ENCODE results near the gene TSHZ3. TPM values are rescaled to one million over a fixed set of nuclear protein-coding genes. Genes with fewer than 3 reads are reported as not detected.

Gene TSHZ3
- polyA plus RNA-seq, 6 donors from 2014 or later, result not detected

- no peak for ATAC-seq (ENCODE audit: low read depth in 2 of 2)
- no peak overlapping the region for H3K27ac Mint-ChIP-seq
Measured at GRCh38 chr19:31329819-31330218, 19.4 kb downstream of the TSHZ3 start.

GRCh38 chr19:31328238-31328637 lies 21.0 kb downstream of the TSHZ3 start:
- Mint-ChIP-seq H3K4me3 (no peak overlapping the region), H3K36me3 (no peaks in the 10 kb centered on the region), H3K4me1 (no peaks in the 10 kb centered on the region), H3K27me3 (peaks cover 0 to 2% (median 0%) of the 10 kb centered on the region in 3 donors), H3K9me3 (no peaks in the 10 kb centered on the region), H3K27ac (no peak overlapping the region)
- DNase-seq (no peak), ATAC-seq (ENCODE audit: low read depth in 2 of 2) (no peak)

More at GRCh38 chr19:31329819-31330218, 19.4 kb downstream of the TSHZ3 start:
- H3K9me3 Mint-ChIP-seq, result no peaks in the 10 kb centered on the region
- H3K4me1 Mint-ChIP-seq, result no peaks in the 10 kb centered on the region
- peaks cover 0 to 6% (median 5%) of the 10 kb centered on the region in 3 donors for H3K27me3 Mint-ChIP-seq
- no peak overlapping the region for H3K4me3 Mint-ChIP-seq
- no peak for DNase-seq
- no peaks in the 10 kb centered on the region for H3K36me3 Mint-ChIP-seq

GRCh38 chr19:31326329-31327028 lies 22.8 kb downstream of the TSHZ3 start:
- no peaks in the 10 kb centered on the region for H3K4me1 Mint-ChIP-seq
- ATAC-seq (ENCODE audit: low read depth in 2 of 2), result no peak
- H3K27ac Mint-ChIP-seq, result no peak overlapping the region
- H3K4me3 Mint-ChIP-seq, result no peak overlapping the region
- no peaks in the 10 kb centered on the region for H3K9me3 Mint-ChIP-seq
- no peaks in the 10 kb centered on the region for H3K27me3 Mint-ChIP-seq
- no peak for DNase-seq
- H3K36me3 Mint-ChIP-seq, result no peaks in the 10 kb centered on the region

- H3K9me3 Mint-ChIP-seq, result no peaks in the 10 kb centered on the region
- H3K27me3 Mint-ChIP-seq, result no peaks in the 10 kb centered on the region
- no peak for DNase-seq
- ATAC-seq (ENCODE audit: low read depth in 2 of 2), result no peak
- no peaks in the 10 kb centered on the region for H3K4me1 Mint-ChIP-seq
- no peaks in the 10 kb centered on the region for H3K36me3 Mint-ChIP-seq
- no peak overlapping the region for H3K27ac Mint-ChIP-seq
- no peak overlapping the region for H3K4me3 Mint-ChIP-seq
Measured at GRCh38 chr19:31325342-31325741, 23.9 kb downstream of the TSHZ3 start.

- no peak overlapping the region for H3K27ac Mint-ChIP-seq
- no peaks in the 10 kb centered on the region for H3K9me3 Mint-ChIP-seq
- DNase-seq (no peak), ATAC-seq (ENCODE audit: low read depth in 2 of 2) (no peak)
- H3K4me3 Mint-ChIP-seq, result no peak overlapping the region
- H3K36me3 Mint-ChIP-seq, result no peaks in the 10 kb centered on the region
- peaks cover 0 to 6% (median 1%) of the 10 kb centered on the region in 3 donors for H3K27me3 Mint-ChIP-seq
- no peaks in the 10 kb centered on the region for H3K4me1 Mint-ChIP-seq
Measured at GRCh38 chr19:31319465-31319864, 29.8 kb downstream of the TSHZ3 start.

- no peak for DNase-seq
- H3K36me3 Mint-ChIP-seq, result no peaks in the 10 kb centered on the region
- H3K27ac Mint-ChIP-seq, result no peak overlapping the region
- no peaks in the 10 kb centered on the region for H3K4me1 Mint-ChIP-seq
- no peaks in the 10 kb centered on the region for H3K9me3 Mint-ChIP-seq
- ATAC-seq (ENCODE audit: low read depth in 2 of 2), result no peak
- peaks cover 0 to 6% (median 4%) of the 10 kb centered on the region in 3 donors for H3K27me3 Mint-ChIP-seq
- H3K4me3 Mint-ChIP-seq, result no peak overlapping the region
Measured at GRCh38 chr19:31318790-31319425, 30.3 kb downstream of the TSHZ3 start.

- Mint-ChIP-seq H3K4me3 (no peak overlapping the region), H3K4me1 (no peaks in the 10 kb centered on the region), H3K9me3 (no peaks in the 10 kb centered on the region), H3K27me3 (peaks cover 0 to 6% (median 4%) of the 10 kb centered on the region in 3 donors), H3K36me3 (no peaks in the 10 kb centered on the region), H3K27ac (no peak overlapping the region)
- DNase-seq (no peak), ATAC-seq (ENCODE audit: low read depth in 2 of 2) (no peak)
Measured at GRCh38 chr19:31317570-31317969, 31.7 kb downstream of the TSHZ3 start.

GRCh38 chr19:31317093-31317492 lies 32.1 kb downstream of the TSHZ3 start:
- no peak for ATAC-seq (ENCODE audit: low read depth in 2 of 2)
- no peaks in the 10 kb centered on the region for H3K9me3 Mint-ChIP-seq
- peaks cover 0 to 6% (median 4%) of the 10 kb centered on the region in 3 donors for H3K27me3 Mint-ChIP-seq
- no peaks in the 10 kb centered on the region for H3K4me1 Mint-ChIP-seq
- no peaks in the 10 kb centered on the region for H3K36me3 Mint-ChIP-seq
- no peak overlapping the region for H3K4me3 Mint-ChIP-seq
- DNase-seq, result no peak
- H3K27ac Mint-ChIP-seq, result no peak overlapping the region

GRCh38 chr19:31316201-31316951 lies 32.9 kb downstream of the TSHZ3 start:
- DNase-seq, result no peak
- H3K9me3 Mint-ChIP-seq, result no peaks in the 10 kb centered on the region
- H3K36me3 Mint-ChIP-seq, result no peaks in the 10 kb centered on the region
- peaks cover 0 to 6% (median 4%) of the 10 kb centered on the region in 3 donors for H3K27me3 Mint-ChIP-seq
- no peak overlapping the region for H3K4me3 Mint-ChIP-seq
- no peak for ATAC-seq (ENCODE audit: low read depth in 2 of 2)
- H3K4me1 Mint-ChIP-seq, result no peaks in the 10 kb centered on the region
- no peak overlapping the region for H3K27ac Mint-ChIP-seq

- Mint-ChIP-seq H3K27me3 (peaks cover 0 to 6% (median 4%) of the 10 kb centered on the region in 3 donors), H3K9me3 (no peaks in the 10 kb centered on the region), H3K4me1 (no peaks in the 10 kb centered on the region), H3K4me3 (no peak overlapping the region), H3K27ac (no peak overlapping the region), H3K36me3 (no peaks in the 10 kb centered on the region)
- no peak for ATAC-seq (ENCODE audit: low read depth in 2 of 2)
- no peak for DNase-seq
Measured at GRCh38 chr19:31315652-31316051, 33.6 kb downstream of the TSHZ3 start.

GRCh38 chr19:31314849-31315629 lies 34.2 kb downstream of the TSHZ3 start:
- ATAC-seq (ENCODE audit: low read depth in 2 of 2) (no peak), DNase-seq (no peak)
- Mint-ChIP-seq H3K4me1 (no peaks in the 10 kb centered on the region), H3K9me3 (no peaks in the 10 kb centered on the region), H3K27me3 (peaks cover 0 to 6% (median 4%) of the 10 kb centered on the region in 3 donors), H3K27ac (no peak overlapping the region), H3K36me3 (no peaks in the 10 kb centered on the region), H3K4me3 (no peak overlapping the region)

- H3K4me1 Mint-ChIP-seq, result no peaks in the 10 kb centered on the region
- H3K27me3 Mint-ChIP-seq, result peaks cover 0 to 6% (median 4%) of the 10 kb centered on the region in 3 donors
- DNase-seq, result no peak
- no peak for ATAC-seq (ENCODE audit: low read depth in 2 of 2)
- no peaks in the 10 kb centered on the region for H3K9me3 Mint-ChIP-seq
- no peaks in the 10 kb centered on the region for H3K36me3 Mint-ChIP-seq
- no peak overlapping the region for H3K4me3 Mint-ChIP-seq
- H3K27ac Mint-ChIP-seq, result no peak overlapping the region
Measured at GRCh38 chr19:31314156-31314555, 35.1 kb downstream of the TSHZ3 start.

- H3K4me3 Mint-ChIP-seq, result no peak overlapping the region
- H3K9me3 Mint-ChIP-seq, result peaks cover 0 to 2% (median 0%) of the 10 kb centered on the region in 7 donors
- H3K36me3 Mint-ChIP-seq, result no peaks in the 10 kb centered on the region
- DNase-seq, result no peak
- peaks cover 0 to 6% (median 4%) of the 10 kb centered on the region in 3 donors for H3K27me3 Mint-ChIP-seq
- no peak for ATAC-seq (ENCODE audit: low read depth in 2 of 2)
- no peaks in the 10 kb centered on the region for H3K4me1 Mint-ChIP-seq
- H3K27ac Mint-ChIP-seq, result no peak overlapping the region
Measured at GRCh38 chr19:31313291-31314030, 35.8 kb downstream of the TSHZ3 start.

Data from naive B cell (primary cell).